ENCODE results near the gene MINDY4. TPM values are rescaled to one million over a fixed set of nuclear protein-coding genes. Genes with fewer than 3 reads are reported as not detected.

Gene MINDY4
- total and polyA plus RNA-seq, 2 of the 8 experiments (the other 6 are each of a cell fraction or from before 2014, with no cell fraction given), result 1.3 to 3.6 TPM

- Histone ChIP-seq H3K79me1 (ENCODE audit: low read depth, low read length) (no peaks in the 10 kb centered on the region; the same call in 1 of the 2 replicates), H4K20me1 (replicated peaks in 1 of 2; ENCODE audit: control insufficient read depth in 1 of 2, insufficient read depth in 2 of 2, low read length in 2 of 2) (no peaks in the 10 kb centered on the region), H4K91ac (replicated peaks; ENCODE audit: insufficient read length, low read length) (no peak overlapping the region), H3K36me3 (ENCODE audit: control insufficient read depth in 2 of 4, insufficient read depth in 4 of 4, low read length in 3 of 4) (peaks cover 0 to 3% (median 0%) of the 10 kb centered on the region in 4 experiments; a peak in 1 of 8 replicates), H2BK120ac (replicated peaks; ENCODE audit: low read depth, low read length) (no peak overlapping the region), H3K4me3 (ENCODE audit: extremely low read depth in 1 of 4, insufficient read depth in 2 of 4, low read depth in 3 of 4, low read length in 4 of 4) (no peak overlapping the region), H2BK5ac (ENCODE audit: low read depth, low read length) (no peak overlapping the region), H3K9ac (replicated peaks in 1 of 4; ENCODE audit: extremely low read depth in 1 of 4, low read depth in 3 of 4, low read length in 3 of 4) (no peak overlapping the region), H3K9me3 (ENCODE audit: insufficient read depth in 2 of 2, low read depth in 1 of 2, low read length in 1 of 2) (no peaks in the 10 kb centered on the region), H3K14ac (ENCODE audit: insufficient read length) (no peak overlapping the region), H3K4me1 (replicated peaks in 1 of 4; ENCODE audit: control insufficient read depth in 3 of 4, insufficient read depth in 4 of 4, low read length in 3 of 4) (no peaks in the 10 kb centered on the region), H3K27me3 (replicated peaks in 1 of 4; ENCODE audit: control insufficient read depth in 3 of 4, extremely low read depth in 1 of 4, insufficient read depth in 3 of 4, low read length in 3 of 4) (no peaks in the 10 kb centered on the region), H3K4ac (replicated peaks; ENCODE audit: insufficient read length, low read depth, low read length) (no peak overlapping the region), H4K8ac (ENCODE audit: extremely low read depth, insufficient read depth, low read length) (no peak overlapping the region), H2BK12ac (ENCODE audit: low read depth, low read length) (no peak overlapping the region), H4K5ac (ENCODE audit: insufficient read length, low read depth, low read length) (no peak overlapping the region), H3K4me2 (ENCODE audit: insufficient read depth in 1 of 2, low read depth in 2 of 2, low read length in 2 of 2) (no peak overlapping the region), H2BK15ac (ENCODE audit: low read length) (no peak overlapping the region), H3K18ac (ENCODE audit: extremely low read depth, low read length) (no peak overlapping the region), H2AFZ (ENCODE audit: low read length) (no peak overlapping the region), H3K23ac (ENCODE audit: insufficient read length) (no peak overlapping the region), H3K79me2 (ENCODE audit: control insufficient read depth in 1 of 2, insufficient read depth in 2 of 2, low read length in 2 of 2) (no peaks in the 10 kb centered on the region), H3K23me2 (ENCODE audit: low read depth, low read length) (0 out of 2 replicates have a peak, but pooled peaks cover 2% of the 10 kb centered on the region), H3K27ac (ENCODE audit: low read depth, low read length) (no peak overlapping the region), H2BK20ac (ENCODE audit: low read length) (no peak overlapping the region), H3K56ac (replicated peaks; ENCODE audit: insufficient read length, low read depth, low read length) (no peak overlapping the region), H2AK5ac (ENCODE audit: low read depth, low read length) (no peak overlapping the region)
- WGBS, 2 experiments (ENCODE audit: extremely low coverage in 1 of 2, insufficient coverage in 1 of 2, insufficient read length in 1 of 2, insufficient replicate concordance in 2 of 2, low coverage in 1 of 2, low lambda C conversion rate in 2 of 2, missing lambda C conversion rate in 1 of 2), result 84% methylated on average over 1 of the region's 1 CpG; no CpG with 5 or more reads in 1 of the 2 experiments
- FAIRE-seq (no peak), DNase-seq (ENCODE audit: low read depth in 1 of 2, low spot score in 2 of 2) (no peak)
- POLR2A ChIA-PET (ENCODE audit: partially characterized antibody), result no interaction called here
- CTCF ChIA-PET (ENCODE audit: partially characterized antibody), result interaction anchor here (0.6 to 2.1 kb wide), 13 partner anchors 9 to 329 kb away, joined by 3 to 6 read pairs (median 4); partner anchors contain the start of gene AQP1
- TF ChIP-seq, protein P1, sequence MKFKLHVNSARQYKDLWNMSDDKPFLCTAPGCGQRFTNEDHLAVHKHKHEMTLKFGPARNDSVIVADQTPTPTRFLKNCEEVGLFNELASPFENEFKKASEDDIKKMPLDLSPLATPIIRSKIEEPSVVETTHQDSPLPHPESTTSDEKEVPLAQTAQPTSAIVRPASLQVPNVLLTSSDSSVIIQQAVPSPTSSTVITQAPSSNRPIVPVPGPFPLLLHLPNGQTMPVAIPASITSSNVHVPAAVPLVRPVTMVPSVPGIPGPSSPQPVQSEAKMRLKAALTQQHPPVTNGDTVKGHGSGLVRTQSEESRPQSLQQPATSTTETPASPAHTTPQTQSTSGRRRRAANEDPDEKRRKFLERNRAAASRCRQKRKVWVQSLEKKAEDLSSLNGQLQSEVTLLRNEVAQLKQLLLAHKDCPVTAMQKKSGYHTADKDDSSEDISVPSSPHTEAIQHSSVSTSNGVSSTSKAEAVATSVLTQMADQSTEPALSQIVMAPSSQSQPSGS (IDR thresholded peaks at IDR 0.05; ENCODE audit: low read length), result no peak
- TF ChIP-seq RNF2 (IDR thresholded peaks at IDR 0.05; ENCODE audit: borderline replicate concordance, low read depth, low read length, missing control alignments, poor library complexity, severe bottlenecking) (no peak), KDM1A (IDR thresholded peaks at IDR 0.05; ENCODE audit: borderline replicate concordance, low read length) (no peak), SP4 (IDR thresholded peaks at IDR 0.05; ENCODE audit: low read length) (no peak), TAF7 (optimal IDR thresholded peaks at IDR 0.05; ENCODE audit: borderline replicate concordance, low read depth, low read length) (no peak), GABPA (IDR thresholded peaks at IDR 0.05; ENCODE audit: borderline replicate concordance, insufficient read depth, low read length) (no peak), RBBP5 (IDR thresholded peaks at IDR 0.05; ENCODE audit: borderline replicate concordance, low read depth, low read length) (no peak), GTF2F1 (IDR thresholded peaks at IDR 0.05; ENCODE audit: borderline replicate concordance, low read depth, low read length) (no peak), SIX5 (IDR thresholded peaks at IDR 0.05; ENCODE audit: low read depth, low read length) (no peak)
Observed at GRCh38 chr7:30796105-30796869, 25.1 kb downstream of the MINDY4 start.

Measured in H1 (cell line).